ENCODE data around the gene FLYWCH2. TPM values are rescaled to one million over a fixed set of nuclear protein-coding genes. Genes with fewer than 3 reads are reported as not detected.
A peak's percentile ranks its signal among the peaks of the same experiment; 100 is the strongest.

FLYWCH2 gene
- polyA plus RNA-seq, 4 donors: 21.9 to 38.4 (median 27.9) TPM

- DNase-seq (ENCODE audit: low read depth in 4 of 4, low spot score in 2 of 4): no peak
Observed at GRCh38 chr16:2852731-2853507, 30.1 kb upstream of the FLYWCH2 start.

- DNase-seq (ENCODE audit: low read depth in 4 of 4, low spot score in 2 of 4): no peak
Observed at GRCh38 chr16:2853531-2854073, 29.4 kb upstream of the FLYWCH2 start.

- no peak for DNase-seq (ENCODE audit: low read depth in 4 of 4, low spot score in 2 of 4)
Observed at GRCh38 chr16:2854700-2855309, 28.2 kb upstream of the FLYWCH2 start.

- no peak for DNase-seq (ENCODE audit: low read depth in 4 of 4, low spot score in 2 of 4)
Observed at GRCh38 chr16:2855536-2855935, 27.5 kb upstream of the FLYWCH2 start.

- DNase-seq (ENCODE audit: low read depth in 4 of 4, low spot score in 2 of 4): no peak
Observed at GRCh38 chr16:2856061-2856670, 26.8 kb upstream of the FLYWCH2 start.

GRCh38 chr16:2856686-2857450 lies 26.1 kb upstream of the FLYWCH2 start:
- DNase-seq (ENCODE audit: low read depth in 4 of 4, low spot score in 2 of 4): no peak

GRCh38 chr16:2857451-2858244 lies 25.4 kb upstream of the FLYWCH2 start, which contains the start of gene PRSS22:
PRSS22 (minus strand) TSS chr16:2858170; CDS start chr16:2858104, 66 bp downstream.
- no peak for DNase-seq (ENCODE audit: low read depth in 4 of 4, low spot score in 2 of 4)

- DNase-seq (ENCODE audit: low read depth in 4 of 4, low spot score in 2 of 4): no peak
Observed at GRCh38 chr16:2858245-2859025, 24.6 kb upstream of the FLYWCH2 start.

GRCh38 chr16:2859686-2860265 lies 23.2 kb upstream of the FLYWCH2 start:
- DNase-seq (ENCODE audit: low read depth in 4 of 4, low spot score in 2 of 4): no peak

- no peak for DNase-seq (ENCODE audit: low read depth in 4 of 4, low spot score in 2 of 4)
Observed at GRCh38 chr16:2860826-2861567, 22.0 kb upstream of the FLYWCH2 start.

GRCh38 chr16:2865651-2866050 lies 17.4 kb upstream of the FLYWCH2 start:
- DNase-seq (ENCODE audit: low read depth in 4 of 4, low spot score in 2 of 4): no peak

- DNase-seq (ENCODE audit: low read depth in 4 of 4, low spot score in 2 of 4): no peak
Observed at GRCh38 chr16:2866431-2866830, 16.6 kb upstream of the FLYWCH2 start.

- DNase-seq (ENCODE audit: low read depth in 4 of 4, low spot score in 2 of 4): no peak
Observed at GRCh38 chr16:2867661-2867986, 15.4 kb upstream of the FLYWCH2 start.

GRCh38 chr16:2867987-2868789 lies 14.8 kb upstream of the FLYWCH2 start:
- DNase-seq (ENCODE audit: low read depth in 4 of 4, low spot score in 2 of 4): peak; percentile 77 to 85 (median 82)

- DNase-seq (ENCODE audit: low read depth in 4 of 4, low spot score in 2 of 4): no peak
Observed at GRCh38 chr16:2871926-2872325, 11.1 kb upstream of the FLYWCH2 start.

- DNase-seq (ENCODE audit: low read depth in 4 of 4, low spot score in 2 of 4): no peak
Observed at GRCh38 chr16:2874032-2874911, 8.7 kb upstream of the FLYWCH2 start.
